Uterus (tissue), 2 donors: ENCODE measurements around the gene BOK.

Source experiments
- POLR2A ChIP-seq, 2 donors: fragments of 450-650 bp; IDR thresholded peaks; one replicate each; pipeline ENCODE4 v1.6.1; 2016; ENCODE audit warnings: antibody characterized with exemption in 2 of 2, mild to moderate bottlenecking in 1 of 2, moderate library complexity in 1 of 2
- TF ChIP-seq, protein P1 (sequence below), 4 experiments: fragments of 200-600 bp in 2 of 4; fragments of 450-650 bp in 2 of 4; sonication (generic) in 2 of 4; IDR thresholded peaks; one replicate each; pipeline ENCODE4 v1.5.1; 2016 to 2019; ENCODE audit warnings: antibody characterized with exemption in 4 of 4, mild to moderate bottlenecking in 2 of 4, moderate library complexity in 1 of 4

DNA sequence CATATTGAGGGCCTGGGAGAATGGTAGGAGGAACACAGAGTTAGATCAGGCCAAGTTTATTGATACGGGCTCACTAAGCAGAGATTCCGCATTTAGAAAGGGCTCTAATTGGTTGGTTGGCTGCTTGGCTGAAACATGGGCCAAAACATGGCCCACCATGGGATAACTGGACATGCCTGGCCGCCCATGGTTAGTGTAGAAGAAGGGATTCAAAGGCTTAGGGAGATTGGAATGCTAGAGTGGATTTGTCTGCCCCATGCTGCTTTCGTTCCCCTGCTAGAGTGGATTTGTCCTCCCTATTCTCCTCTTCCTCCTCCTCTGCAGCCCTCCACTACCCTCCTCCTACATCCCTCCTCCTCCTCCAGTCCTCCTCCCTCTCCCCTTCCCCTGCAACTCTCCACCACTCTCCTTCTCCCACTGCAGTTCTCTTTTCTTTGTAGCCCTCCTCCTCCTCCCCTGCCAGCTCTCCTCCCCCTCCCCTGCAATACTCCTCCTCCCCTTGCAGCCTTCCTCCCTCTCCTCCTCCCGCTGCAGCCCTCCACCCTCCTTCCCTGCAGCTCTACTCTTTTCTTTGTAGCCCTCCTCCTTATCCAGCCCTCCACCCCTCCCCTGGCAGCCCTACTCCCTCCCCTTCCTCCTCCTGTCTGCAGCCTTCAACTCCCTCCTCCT is 17.2 kb downstream of the BOK start:
- TF ChIP-seq, protein P1, sequence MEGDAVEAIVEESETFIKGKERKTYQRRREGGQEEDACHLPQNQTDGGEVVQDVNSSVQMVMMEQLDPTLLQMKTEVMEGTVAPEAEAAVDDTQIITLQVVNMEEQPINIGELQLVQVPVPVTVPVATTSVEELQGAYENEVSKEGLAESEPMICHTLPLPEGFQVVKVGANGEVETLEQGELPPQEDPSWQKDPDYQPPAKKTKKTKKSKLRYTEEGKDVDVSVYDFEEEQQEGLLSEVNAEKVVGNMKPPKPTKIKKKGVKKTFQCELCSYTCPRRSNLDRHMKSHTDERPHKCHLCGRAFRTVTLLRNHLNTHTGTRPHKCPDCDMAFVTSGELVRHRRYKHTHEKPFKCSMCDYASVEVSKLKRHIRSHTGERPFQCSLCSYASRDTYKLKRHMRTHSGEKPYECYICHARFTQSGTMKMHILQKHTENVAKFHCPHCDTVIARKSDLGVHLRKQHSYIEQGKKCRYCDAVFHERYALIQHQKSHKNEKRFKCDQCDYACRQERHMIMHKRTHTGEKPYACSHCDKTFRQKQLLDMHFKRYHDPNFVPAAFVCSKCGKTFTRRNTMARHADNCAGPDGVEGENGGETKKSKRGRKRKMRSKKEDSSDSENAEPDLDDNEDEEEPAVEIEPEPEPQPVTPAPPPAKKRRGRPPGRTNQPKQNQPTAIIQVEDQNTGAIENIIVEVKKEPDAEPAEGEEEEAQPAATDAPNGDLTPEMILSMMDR (IDR thresholded peaks at IDR 0.05), result no peak
- no peak for TF ChIP-seq POLR2A (IDR thresholded peaks at IDR 0.05)
